Suppressor macrophage treated with lipopolysaccharide for 1 hour (primary cell): ENCODE results near the gene KRTAP10-7.
"Not testable (repeated sequence)": the region's sequence is repeated elsewhere in the genome, so short reads cannot be mapped to it uniquely, and the experiment has no call there.

Experiments used
- DNase-seq, 3 donors: peaks; one replicate each; pipeline ENCODE4 v3.0.0-alpha.2; 2020 to 2022

KRTAP10-7 gene

DNA sequence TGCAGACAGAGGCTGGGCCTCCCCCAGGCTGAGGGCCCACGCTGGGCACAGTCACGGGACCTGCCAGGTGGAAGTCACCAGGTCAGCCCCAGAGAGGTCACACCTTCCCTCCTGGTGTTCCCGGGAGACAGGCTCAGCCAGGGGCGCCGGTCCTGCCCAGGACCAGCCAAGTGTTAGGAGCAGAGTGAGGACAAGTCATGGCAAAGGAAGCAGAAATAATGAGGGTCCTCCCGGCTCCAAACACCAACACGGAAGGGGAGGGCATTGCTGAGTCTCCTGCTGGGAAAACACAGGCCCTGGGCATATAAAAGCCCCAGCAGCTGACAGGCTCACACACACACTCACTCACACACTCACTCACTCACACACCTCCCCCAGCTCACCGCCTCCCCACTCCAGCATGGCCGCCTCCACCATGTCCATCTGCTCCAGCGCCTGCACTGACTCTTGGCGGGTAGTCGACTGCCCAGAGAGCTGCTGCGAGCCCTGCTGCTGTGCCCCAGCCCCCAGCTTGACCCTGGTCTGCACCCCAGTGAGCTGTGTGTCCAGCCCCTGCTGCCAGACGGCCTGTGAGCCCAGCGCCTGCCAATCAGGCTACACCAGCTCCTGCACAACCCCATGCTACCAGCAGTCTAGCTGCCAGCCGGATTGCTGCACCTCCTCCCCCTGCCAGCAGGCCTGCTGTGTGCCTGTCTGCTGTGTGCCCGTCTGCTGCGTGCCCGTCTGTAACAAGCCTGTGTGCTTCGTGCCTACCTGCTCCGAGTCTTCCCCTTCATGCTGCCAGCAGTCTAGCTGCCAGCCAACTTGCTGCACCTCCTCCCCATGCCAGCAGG lies 36.8 kb downstream of the KRTAP10-7 start, which contains the start of gene KRTAP10-10:
Gene KRTAP10-10, plus strand, starts transcription at position 339 of the 833 bp plus-strand sequence. Its CDS starts 62 bp downstream, at position 401.
- DNase-seq: no peak

DNA sequence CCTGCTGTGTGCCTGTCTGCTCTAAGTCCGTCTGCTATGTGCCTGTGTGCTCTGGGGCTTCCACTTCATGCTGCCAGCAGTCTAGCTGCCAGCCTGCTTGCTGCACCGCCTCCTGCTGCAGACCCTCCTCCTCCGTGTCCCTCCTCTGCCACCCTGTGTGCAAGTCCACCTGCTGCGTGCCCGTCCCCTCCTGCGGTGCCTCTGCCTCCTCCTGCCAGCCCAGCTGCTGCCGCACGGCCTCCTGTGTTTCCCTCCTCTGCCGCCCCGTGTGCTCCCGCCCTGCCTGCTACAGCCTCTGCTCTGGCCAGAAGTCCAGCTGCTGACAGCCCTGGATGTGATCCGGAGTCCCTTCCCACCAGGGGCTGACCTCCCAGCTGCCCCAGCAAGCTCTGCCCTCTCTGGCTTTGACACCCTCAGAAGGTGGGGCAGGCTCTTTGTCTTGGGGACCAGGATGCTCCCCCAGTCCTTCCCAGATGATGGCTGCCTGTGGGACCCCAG lies 37.5 kb downstream of the KRTAP10-7 start:
- not testable (repeated sequence) for DNase-seq

DNA sequence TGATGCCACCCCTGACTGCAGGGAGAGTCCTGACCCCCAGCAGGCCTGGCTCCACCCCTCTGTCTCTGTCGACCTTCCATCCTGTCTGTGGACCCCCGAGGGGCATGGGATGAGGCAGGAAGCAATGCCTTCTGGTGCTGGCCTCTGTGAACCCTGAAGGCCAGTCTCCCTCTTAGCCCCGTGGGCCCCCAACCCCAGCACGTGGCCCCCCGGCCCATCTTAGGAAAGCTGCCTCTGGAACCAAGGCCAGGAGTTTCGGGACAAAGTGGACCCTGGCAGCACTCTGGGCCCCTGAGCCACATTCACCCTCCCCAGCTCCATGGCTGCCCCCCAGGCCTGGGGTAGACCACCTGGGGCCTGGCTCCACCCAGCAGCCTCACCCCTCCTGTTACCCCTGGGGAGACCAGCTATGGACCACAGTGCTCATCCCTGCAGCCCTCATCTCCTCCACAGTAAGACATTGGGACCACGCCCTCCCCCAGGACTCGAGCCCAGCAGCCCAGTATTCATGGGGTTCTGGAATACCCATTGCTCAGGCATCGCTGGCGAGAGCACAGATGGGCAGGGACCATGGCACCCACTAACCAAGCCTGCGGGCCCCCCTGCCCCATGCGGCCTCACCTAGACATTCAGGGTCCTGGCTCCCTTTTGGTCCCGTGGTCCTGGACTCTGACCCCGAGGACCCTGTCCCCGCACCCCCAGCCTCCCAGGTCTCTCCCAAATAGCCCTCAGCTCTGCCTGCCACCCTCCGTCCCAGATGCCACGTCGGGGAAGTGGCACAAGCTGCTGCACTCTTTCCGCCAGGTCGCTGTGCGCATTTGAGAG lies 38.3 kb downstream of the KRTAP10-7 start:
- DNase-seq: not testable (repeated sequence)

DNA sequence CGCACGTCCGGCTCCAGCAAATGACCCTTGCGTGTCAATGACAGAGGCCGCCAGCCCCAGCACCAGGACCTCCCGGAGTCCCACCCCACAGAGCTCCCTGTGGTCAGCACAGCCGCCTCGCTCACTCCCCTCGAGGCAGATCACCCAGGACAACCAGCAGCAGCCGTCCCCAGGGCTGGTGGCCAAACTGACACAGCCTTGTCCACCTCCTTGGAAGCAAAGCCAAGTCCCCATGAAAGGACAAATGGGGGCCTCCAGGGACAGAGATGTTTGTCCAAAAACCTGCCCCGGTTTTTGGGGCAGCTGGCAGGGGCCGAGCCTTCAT lies 38.9 kb downstream of the KRTAP10-7 start:
- no peak for DNase-seq

DNA sequence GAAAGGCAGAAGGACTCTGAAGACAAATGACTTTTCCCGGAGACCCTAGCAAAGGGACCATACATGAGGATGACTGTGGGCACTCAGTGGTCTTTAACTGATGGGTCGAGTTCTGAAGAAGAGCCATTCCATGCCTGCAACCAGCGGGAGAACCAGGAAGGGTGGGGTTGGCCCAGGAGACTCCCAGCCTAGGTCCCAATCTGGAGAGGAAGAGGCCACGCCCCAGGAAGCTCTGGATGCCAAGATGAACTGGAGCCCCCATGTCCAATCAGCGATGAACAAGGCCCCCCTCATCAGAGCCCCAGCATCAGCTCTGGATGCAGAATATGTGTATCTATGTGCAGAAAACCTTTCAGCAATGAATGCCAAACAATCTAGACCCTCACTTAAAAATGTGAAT lies 40.4 kb downstream of the KRTAP10-7 start:
- no peak for DNase-seq

DNA sequence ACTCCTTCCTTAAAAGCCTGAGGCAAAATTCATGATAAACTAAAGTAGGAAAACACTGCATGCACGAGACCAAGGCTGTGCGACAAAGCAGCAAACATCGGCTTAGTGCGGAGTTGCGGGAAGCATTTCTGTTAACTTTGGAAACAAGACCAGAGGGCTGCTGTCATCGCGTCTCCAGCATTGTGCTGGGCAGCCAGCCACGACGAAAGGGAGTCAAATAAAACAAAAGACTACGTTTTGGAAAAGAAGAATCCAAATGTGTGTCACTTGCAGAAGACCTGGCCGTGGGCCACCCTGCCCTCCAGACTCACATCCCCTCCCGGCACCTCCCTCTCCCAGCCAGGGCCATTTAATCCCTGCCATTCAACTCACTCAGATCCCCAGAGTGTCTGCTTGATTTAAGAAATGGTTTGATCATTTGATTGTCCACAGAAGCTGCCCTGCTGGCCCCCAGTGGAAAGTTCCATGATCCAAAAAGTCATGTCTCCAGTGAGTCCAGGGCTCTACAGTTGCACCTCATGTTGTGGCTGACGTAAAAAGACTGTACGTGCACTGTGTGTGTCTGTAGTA lies 43.4 kb downstream of the KRTAP10-7 start:
- DNase-seq: no peak

DNA sequence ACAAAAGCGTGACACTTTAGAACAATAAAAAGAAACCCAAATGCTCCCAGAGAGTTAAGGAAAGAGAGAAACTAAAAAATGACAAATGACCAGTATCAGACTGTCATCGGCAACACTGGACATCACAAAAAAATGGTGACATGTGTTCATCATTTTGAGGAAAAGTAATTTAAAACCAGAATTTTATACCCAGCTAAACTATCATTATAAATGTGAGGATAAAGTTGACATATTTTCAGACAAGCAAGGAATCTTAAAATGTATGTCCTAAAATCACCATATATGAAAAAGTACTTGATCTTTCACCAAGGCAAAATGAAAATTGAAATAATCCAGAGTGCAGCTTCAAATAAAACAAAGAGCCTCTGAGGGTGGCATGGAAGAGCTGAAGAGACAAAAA lies 44.5 kb downstream of the KRTAP10-7 start:
- no peak for DNase-seq

DNA sequence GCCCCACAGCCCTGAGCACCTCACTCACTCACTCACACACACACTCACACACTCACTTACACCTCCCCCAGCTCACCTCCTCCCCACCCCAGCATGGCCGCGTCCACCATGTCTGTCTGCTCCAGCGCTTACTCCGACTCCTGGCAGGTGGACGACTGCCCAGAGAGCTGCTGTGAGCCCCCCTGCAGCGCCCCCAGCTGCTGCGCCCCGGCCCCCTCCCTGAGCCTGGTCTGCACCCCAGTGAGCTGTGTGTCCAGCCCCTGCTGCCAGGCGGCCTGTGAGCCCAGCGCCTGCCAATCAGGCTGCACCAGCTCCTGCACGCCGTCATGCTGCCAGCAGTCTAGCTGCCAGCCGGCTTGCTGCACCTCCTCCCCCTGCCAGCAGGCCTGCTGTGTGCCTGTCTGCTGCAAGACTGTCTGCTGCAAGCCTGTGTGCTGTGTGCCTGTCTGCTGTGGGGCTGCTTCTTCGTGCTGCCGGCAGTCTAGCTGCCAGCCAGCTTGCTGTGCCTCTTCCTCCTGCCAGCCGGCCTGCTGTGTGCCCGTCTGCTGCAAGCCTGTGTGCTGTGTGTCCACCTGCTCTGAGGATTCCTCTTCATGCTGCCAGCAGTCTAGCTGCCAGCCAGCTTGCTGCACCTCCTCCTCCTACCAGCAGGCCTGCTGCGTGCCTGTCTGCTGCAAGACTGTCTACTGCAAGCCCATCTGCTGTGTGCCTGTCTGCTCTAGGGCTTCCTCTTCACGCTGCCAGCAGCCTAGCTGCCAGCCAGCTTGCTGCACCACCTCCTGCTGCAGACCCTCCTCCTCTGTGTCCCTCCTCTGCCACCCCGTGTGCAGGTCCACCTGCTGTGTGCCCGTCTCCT lies 46.2 kb downstream of the KRTAP10-7 start, which contains the start of gene KRTAP10-11:
Gene KRTAP10-11, plus strand, starts transcription at position 49 of the 856 bp plus-strand sequence. Its CDS starts 45 bp downstream, at position 94.
- not testable (repeated sequence) for DNase-seq

DNA sequence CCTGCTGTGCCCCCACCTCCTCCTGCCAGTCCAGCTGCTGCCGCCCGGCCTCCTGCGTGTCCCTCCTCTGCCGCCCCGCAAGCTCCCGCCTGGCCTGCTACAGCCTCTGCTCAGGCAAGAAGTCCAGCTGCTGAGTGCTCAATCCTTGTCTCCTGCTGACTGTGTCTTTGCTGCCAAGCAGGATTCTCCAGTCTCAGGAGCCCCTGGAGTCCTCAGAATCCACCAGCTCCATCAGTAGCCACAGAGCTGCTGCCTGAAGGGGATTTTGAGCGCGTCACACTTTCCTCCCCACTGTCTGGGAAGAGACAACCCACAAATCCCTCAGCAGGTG lies 46.8 kb downstream of the KRTAP10-7 start:
- no peak for DNase-seq

DNA sequence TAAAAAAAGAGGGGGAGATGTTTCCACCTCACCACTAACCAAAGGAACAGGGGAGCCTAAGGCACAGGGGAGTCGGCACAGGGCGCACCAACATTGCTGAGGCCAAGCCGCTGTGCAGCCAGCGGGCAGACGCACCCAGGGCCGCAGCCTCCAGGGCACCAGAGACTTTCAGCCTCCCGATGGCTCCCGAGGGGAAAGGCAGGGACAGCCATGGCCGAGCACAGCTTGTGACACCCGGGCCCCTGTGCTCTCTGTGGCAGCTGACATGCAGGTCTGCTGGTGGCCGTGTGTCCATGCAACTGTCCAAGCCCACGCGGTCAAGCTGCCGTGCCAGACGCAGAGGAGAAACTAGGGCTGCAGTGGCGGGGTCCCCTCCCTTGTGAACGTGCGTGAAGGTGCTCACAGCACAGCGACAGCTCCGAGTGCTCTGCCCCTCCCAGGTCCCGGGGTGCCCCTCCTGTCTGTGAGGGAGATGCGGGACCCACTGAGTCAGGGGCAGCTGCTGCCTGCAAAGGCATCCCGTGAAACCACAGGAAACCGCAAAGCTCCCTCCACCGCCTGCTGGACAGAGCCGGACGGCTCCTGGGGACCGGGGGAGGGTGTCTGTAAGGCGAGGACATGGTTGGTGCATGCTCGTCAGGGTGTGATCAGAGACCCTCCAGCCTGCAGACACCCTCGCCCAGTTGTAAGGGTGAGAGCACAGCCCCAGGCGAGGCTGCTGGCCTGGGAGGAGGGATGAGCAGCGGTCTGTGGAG lies 48.3 kb downstream of the KRTAP10-7 start:
- DNase-seq: no peak

DNA sequence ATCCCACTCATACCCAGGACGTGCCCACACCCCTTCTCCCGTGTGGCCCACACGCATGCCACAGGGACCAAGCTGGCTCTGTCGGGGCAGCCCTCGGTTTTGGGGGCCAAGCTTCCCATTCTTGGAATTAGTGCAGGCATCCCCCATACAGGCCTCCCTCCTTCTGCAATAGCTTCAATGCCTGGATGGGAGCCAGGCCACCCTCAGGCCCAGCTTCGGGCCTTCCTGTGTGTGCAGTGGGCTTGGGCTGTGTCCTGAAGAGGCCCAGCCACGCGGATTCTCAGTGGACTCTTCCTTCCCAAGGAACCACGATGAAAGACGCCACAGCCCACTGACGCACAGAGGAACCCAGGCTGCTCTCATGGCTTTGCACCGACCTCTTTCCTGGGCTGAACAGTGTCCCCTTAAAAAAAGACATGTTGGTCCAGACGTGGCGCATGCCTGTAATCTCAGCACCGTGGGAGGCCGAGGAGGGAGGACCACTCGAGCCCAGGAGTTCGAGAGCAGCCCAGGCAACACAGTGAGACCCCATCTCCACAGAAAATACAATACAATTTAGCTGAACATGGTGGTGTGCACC lies 49.2 kb downstream of the KRTAP10-7 start:
- no peak for DNase-seq

DNA sequence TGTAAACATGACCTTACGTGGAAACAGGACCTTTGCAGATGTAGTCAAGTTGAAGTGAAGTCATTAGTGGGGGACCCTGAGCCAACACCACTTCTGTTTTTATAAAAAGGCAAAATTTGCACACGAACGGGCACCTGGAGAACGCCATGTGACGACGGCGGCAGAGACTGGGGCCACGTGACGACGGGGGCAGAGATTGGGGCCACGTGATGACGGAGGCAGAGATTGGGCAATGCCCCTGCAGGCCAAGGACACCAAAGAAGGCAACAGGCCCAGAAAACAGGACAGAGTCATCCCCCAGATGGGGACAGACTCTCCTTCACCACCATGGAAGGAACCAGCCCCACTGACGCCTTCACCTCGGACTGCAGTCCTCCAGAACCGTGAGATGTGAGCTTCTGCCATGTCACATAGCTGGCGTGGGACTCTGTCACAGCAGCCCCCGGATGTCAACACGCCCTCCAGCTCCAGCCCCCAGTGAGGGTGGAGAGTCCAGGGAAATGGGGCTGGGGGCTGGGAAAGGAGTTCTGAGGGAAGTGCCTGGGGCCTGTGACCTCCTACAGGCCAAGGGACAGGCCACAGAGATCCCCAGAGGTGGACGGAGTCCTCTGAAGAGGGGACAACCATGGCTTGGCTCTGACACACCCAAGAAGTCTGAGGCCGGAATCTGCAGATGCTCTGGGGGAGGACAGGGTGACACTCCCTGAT lies 50.0 kb downstream of the KRTAP10-7 start:
- no peak for DNase-seq

DNA sequence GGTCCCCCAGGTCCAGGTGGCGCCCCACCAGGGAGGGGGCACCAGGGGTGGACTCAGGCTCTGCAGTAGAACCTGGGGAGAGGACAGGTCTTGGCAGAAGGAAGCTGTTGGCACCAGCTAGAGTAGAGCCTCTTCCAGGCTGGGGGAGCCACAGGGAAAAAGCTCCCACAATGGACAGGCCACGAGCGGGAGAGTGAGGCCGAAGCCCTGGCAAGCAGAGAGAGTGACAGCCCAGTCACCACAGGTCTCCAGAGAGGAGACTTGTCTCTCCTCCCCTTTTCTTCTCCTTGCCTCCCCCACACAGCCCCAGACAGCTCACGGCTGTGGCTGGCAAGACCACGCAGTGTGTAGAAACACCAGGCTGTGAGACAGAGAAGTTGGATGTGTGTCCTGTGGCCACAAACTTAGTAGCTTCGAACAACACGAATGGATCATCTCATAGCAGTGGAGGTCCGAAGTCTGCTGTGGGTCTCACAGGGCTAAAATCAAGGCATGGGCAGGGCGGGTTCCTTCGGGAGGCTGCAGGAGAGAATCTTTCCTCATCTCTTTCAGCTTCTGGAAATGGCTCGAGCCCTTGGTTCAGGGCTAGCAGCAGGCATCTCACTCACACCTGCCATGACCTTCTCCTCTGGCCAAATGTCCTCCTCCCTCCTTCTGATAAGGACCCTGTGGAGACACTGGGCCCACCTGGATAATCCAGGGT lies 50.7 kb downstream of the KRTAP10-7 start:
- no peak for DNase-seq
